IPS-18c (cell line): Measurements from ENCODE around the gene ZFYVE27.

ENCODE experiments used
- H3K4me3 ChIP-seq: 2 replicates; pipeline ENCODE4 v1.7.0; 2013; ENCODE audit warnings: low read depth, mild to moderate bottlenecking, low read length, moderate library complexity; ENCODE audit not compliant: insufficient read depth
- H3K9me3 ChIP-seq: one replicate; pipeline ENCODE4 v1.6.1; 2013; ENCODE audit warnings: mild to moderate bottlenecking, low read length, moderate library complexity; ENCODE audit not compliant: control insufficient read depth, insufficient read depth

ZFYVE27 gene

DNA sequence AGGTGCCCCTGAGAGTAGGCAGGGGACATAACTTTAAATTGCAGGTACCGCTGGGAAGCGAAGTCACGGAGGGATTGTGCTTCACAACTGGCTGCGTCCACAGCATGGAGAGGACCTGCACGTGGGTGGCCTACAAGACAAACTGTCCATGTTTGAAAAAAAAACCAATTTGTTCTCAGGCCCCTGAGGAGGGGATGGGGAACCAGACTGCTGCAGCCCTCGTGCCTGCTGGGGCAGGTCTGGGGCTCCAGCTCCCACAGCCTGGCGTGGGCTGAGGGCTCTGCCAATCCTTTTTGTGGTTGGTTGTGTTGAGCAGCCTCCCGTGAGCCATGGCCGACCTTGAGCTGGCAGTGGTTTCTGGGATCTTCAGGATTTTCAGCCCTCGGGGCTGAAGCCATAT, 25.1 kb downstream of the ZFYVE27 start:
- Histone ChIP-seq H3K4me3 (no peak overlapping the region), H3K9me3 (no peaks in the 10 kb centered on the region)

DNA sequence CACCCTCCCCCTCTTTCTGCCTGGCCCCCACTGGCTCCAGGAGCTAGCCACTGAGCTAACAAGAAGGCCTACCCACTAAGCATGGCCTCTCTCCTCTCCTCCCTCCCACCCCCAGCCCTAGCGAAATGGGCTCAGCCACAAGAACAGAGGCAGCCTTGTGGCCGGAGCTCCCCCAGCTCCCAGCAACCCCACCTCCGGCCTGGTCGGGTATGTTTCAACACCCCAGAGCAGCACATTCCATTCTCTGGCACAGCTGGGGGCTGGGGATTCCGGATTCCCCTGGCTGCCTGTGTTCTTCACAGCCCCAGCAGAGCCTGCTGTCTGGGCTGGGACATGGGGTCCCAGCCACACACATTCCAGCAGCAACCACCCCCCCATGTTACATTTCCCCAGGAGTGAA, 25.9 kb downstream of the ZFYVE27 start:
- Histone ChIP-seq H3K9me3 (no peaks in the 10 kb centered on the region), H3K4me3 (no peak overlapping the region)

DNA sequence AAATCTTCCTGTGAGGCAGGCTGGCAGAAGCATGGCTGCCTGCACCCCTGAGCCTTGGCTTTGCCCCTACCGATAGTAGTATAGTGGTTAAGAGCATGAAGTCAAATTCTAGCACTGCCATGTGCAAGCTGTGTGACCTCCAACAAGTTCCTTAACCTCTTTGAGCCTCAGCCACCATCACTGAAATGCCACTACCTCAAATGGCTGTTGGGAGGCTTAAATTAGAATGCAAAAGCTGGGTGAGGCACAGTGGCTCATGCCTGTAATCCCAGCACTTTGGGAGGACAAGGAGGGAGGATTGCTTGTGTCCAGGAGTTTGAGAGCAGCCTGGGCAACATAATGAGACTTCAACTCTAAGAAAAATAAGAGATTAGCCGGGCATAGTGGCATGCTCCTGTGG, 26.5 kb downstream of the ZFYVE27 start:
- Histone ChIP-seq H3K4me3 (no peak overlapping the region), H3K9me3 (no peaks in the 10 kb centered on the region)

DNA sequence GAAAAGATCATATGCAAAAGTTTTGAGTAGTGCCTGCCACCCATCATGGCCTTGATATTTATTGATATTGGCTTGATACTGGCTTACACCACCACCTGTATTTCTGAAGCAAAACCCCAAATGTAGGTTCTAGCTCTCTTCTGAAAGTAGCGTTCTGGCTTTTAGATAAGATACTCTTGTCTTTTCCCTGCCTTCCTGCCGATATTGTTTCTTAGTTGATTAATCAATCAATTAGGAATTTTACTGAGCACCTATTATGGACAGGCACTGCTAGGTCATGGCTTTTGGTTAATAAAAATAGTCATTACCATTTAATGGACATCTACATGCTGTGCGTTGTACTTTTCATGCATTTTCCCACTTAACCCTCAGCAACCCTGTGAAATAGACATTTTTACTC, 27.0 kb downstream of the ZFYVE27 start:
- Histone ChIP-seq H3K9me3 (no peaks in the 10 kb centered on the region), H3K4me3 (no peak overlapping the region)

DNA sequence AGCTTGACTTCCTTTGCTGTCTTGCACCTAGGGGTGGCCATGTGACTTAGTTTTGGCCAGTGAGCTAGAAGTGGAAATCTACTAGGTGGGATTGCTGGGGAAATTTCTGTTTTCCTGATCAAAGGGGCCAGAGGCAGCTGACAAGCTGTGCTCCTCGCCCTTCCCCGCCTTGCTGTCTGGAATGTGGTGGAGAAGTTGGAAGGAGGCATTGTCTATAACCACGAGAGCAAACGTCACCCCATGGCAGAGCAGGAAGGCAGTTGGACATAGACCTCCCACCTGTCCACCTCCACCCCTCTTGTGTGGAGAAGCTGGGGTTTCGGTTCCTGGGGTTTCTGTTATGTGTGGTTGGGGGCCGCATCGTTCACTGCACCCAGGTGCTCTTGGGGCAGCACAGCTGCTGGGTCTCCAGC, 27.6 kb downstream of the ZFYVE27 start:
- Histone ChIP-seq H3K4me3 (no peak overlapping the region), H3K9me3 (no peaks in the 10 kb centered on the region)

DNA sequence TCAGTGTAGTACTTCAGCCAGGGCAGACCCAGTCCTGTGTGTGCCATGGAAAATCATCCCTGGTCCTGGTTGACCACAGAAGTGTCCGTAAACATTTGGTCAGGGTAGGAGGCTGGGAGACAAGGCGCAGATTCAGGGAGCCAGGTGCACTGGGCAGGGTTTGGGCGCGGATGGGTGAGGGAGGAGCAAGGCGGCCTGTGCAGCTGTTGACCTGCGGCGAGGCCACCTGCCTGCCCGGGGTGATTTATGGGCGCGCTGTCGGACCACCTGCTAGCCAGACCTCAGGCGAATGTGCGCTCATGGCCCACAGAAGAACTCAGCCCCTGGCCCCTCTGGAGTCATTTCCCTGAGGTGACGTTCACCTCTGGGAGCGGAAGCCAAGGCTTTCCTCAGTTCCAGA, 28.3 kb downstream of the ZFYVE27 start:
- H3K9me3 ChIP-seq, result no peaks in the 10 kb centered on the region

DNA sequence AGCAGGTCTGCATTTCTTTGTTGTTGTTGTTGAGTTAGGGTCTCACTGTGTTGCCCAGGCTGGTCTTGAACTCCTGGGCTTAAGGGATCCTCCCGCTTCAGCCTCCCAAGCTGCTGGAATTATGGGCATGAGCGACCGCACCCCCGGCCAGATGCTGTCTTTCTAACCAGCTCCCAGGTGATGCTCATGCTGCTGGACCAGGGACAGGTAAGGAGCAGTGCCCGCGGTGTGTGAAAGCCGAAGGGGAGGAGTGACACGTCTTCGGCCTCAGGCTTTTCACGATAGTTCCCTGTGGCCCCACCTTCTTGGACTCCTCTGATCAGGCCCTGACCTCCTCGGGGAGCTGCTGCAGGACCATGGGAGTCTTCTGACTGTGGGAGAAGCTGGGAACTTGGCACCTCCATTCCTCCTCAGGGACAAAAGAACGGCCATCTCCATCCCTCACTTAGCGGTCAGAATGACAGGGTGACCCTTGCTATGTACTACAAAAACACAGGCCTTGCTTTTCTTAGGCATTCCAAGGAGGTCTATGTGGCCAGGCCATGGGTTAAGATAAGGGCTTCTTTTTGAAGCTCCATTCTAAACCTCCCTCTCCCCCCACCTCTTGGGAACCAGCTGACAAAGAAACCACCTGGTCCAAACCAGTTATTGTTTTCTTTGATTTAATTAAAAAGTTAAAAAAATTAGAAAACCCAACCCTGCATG, 29.3 kb downstream of the ZFYVE27 start:
- H3K4me3 ChIP-seq, result no peak overlapping the region
- H3K9me3 ChIP-seq, result peaks cover 1% of the 10 kb centered on the region

More for the DNA sequence above, 28.3 kb downstream of the ZFYVE27 start:
- no peak overlapping the region for H3K4me3 ChIP-seq

DNA sequence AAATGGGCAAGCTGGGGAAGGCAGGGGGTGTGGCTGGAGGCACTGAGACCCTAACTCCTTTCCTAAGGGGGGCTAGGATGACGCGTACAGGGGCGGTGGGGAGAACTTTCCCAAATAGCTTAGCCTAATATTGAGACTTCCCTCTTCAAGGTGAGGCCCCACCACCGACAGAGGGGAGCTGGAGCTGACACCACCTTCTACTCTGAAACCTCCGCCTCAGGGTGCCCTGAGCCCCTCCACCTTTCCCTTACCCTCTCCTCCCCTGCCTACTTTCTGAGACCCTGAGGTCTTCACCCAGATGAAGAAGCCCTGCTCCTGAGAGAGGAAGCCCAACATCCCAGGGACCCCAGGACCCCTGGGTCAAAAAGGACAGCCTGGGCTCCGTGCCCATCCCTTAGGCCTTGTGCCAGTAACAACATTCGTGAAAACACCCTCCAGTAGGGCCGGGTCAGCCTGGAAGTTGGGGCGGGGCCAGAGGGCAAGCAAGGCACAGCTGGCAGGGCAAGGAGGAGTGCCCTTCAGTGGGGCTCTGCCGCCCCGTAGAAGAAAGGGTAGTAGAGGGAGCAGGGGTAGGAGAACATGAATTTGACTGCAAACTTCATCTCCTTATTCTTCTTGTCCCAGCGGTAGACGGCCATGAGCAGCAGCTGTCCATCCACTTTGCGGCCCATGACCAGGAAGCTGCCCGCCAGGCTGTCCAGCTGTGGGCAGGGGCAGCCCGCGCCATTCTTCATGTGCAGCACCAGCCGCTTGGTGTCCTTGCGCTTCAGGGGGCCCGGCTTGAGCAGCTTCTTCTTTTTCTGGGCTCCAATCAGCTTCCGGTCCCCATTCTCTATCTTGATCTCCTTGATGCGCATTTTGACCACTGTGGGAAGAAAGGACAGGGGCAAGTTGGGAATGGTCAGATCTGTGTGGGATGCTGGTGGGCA, 30.3 kb downstream of the ZFYVE27 start:
- Histone ChIP-seq H3K9me3 (peaks cover 3% of the 10 kb centered on the region), H3K4me3 (no peak overlapping the region)

DNA sequence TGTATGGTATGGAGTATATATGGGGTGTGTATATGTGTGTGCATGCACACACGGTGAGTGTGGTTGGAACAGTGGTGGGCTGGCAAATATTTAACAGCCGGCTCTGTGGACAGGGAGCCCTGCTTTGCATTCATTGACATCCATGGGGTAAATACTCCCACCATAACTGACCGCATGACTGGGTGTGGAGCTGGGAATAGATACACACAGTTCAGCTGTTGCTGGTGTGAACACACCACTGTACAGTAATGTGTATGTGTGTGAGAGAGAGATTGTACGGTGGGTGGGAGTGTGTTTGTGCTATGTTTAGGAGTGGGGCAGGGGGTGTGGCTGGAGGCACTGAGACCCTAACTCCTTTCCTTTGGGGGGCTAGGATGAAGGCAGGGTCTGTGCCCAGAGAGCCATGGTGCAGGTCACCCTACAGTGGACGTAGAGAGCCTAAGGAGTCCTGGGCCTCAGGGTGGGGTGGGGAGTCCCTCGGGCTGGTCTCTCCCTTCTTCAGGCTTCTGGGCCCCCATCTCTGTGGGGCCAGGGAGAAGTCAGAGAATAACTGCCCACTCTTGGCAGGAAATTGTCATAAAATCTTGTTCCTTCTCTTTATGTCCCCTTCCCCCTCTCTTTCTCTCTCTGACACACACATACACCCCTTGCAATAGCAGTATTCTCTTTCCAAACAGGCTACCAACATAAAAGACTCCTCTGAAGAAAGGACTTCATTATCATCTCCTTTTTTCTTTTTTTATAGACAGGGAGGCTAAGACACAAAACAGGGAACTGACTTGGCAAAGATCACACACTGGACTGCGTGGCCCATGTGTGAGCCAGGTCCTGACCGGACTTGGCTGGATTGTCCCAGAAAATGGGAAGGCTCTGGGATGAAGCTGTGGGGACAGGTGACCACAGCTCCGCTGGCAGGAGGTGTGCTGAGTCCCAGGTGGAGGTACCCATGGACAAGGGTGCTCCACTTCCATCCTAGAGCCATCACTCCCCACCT, 31.7 kb downstream of the ZFYVE27 start:
- H3K9me3 ChIP-seq, result peaks cover 3% of the 10 kb centered on the region
- H3K4me3 ChIP-seq, result no peak overlapping the region

DNA sequence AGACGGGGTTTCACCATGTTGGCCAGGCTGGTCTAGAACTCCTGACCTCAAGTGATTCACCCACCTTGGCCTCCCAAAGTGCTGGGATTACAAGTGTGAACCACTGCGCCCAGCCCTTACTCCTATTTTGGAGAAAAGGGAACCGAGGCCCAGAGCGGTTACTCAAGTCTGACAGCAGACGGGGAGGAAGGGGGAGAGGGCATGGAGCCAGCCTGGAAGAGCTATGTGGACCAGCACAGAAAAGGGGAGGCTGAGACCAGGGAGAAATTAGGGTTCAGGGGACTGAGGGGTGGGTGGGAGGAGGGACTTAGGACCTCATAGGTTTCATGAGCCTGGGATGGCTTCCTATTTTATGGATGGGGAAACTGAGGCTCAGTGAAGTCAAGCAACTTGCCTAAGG, 33.3 kb downstream of the ZFYVE27 start:
- H3K9me3 ChIP-seq, result peaks cover 3% of the 10 kb centered on the region
- no peak overlapping the region; the same call in 1 of the 2 replicates for H3K4me3 ChIP-seq

DNA sequence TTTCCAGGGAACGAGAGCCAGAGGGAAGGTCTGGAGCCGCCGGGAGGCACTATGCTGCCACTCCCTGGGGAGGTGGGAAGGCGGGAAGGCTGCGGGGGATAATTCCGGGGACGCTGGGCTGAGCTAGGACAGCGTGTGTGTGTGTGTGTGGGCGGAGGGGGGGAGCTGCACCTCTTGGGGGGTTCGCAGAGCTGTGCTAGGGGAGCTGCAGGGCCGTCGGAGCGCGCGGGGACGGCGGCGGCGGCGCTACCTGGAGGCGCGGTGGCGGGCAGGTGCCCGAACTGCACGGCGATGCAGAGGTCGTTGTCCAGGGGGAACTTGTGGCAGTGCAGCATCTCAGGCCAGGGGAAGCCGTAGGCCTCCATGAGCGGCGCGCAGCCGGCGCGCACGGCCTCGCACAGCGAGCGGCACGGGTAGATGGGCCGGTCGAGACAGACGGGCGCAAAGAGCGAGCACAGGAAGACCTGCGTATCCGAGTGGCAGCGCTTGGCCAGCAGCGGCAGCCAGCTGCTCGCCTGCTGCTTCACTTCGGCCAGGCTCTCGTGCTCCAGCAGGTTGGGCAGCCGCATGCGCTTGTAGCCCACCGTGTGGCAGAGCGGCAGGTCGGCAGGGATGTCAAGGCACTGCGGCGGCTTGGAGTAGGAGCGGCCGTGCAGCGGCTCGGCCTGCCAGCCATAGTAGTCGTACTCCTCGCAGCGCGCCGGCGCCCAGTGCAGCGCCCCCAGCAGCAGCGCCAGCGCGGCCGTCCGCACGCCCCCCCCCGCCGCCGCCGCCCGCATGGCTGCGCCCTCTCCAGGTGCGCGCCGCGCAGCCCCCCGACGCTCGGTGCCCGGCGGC, 34.3 kb downstream of the ZFYVE27 start:
- Histone ChIP-seq H3K4me3 (peak overlapping the region; percentile 62), H3K9me3 (peaks cover 3% of the 10 kb centered on the region)

DNA sequence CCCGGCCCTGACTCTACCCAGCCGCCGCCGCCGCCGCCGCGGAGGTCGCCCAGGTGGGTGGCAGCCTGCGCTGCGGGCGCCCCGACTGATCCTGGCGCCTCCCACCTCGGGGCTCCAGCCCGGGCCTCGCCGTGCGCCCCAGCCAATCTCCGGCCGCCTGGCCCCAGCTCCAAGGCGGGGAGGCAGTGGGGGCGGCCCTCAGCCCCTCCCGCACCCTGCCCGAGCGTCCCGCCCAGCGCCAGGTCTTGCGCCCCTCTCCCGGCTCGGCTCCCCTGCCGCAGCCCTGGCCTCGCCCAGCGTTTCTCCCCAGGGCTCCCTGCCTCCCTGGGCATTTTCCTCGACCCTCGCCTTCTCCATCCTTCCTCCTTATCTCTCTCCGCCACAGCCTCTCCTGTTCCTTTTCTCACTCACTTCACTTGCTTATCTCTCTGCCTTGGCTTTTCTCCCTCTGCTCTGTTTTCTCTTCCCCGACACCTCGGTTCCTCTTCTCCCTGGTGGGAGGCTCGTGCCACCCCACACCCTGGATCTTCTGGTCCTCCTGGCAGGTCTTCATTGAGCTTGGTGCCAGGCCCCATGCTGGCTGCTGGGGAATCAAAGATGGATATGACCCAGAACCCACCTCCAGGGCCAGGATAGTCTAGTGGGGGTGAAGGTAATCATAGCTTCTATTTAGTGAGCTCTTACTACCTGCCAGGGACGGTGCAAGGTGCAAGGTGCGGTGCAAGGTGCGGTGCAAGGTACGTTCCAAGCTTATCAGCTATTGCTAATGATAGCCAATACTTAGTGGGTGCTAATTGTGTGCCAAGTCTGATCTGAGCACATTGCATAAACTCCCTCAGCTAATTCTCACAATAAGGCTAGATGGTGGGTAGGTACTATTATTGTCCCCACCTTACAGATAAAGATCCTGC, 35.2 kb downstream of the ZFYVE27 start, which contains the start of gene SFRP5:
Gene SFRP5 (minus strand): TSS at position 87 of the 911 bp plus-strand sequence. CDS start 166 bp downstream, outside the sequence.
- H3K4me3 ChIP-seq, result peak within 1 kb of the TSS; percentile 62
- peaks cover 3% of the 10 kb centered on the region for H3K9me3 ChIP-seq

DNA sequence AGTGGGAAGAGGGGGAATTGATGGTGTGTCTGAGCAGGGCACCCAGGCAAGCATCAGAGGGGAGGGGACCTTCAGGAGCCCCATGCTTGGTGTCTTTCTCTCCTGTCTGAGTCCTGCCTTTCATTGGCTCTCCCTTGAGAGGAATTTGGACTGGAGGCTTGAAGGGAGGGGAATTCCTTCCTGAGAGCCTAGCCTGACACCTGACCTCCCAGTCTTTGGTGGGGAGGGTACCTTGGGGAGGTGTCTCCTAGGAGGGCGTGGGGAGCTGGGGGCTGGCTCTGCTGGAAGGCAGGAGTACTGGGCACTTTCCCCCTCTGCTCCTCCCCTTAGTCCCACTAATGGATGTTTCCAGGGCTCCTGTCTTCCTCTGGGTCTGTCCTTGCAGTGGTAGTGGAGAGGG, 36.2 kb downstream of the ZFYVE27 start:
- H3K4me3 ChIP-seq, result no peak overlapping the region
- peaks cover 3% of the 10 kb centered on the region for H3K9me3 ChIP-seq

DNA sequence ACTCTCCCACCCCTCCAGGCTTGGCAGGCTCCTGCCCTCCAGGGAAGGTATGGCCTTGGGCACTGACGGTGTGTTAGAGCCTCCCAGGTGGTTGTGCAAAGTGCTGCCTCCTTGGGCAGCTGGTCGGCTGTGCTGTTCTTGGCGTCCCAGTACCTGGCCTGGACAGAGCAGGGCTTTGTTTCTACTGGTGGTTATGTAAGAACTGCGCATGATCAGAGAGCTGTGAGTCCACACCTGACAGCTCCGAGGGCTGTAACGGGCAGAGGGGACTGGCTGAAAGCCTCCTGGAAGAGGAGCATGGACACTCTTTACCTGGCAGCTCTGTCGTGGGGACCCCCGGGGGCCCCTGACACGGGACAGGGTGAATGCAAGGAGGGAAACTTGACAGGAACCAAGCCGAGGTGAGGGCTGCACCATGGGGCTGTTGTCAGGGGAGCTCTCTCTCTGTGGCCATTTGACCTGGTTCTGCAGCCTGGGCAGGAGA, 37.9 kb downstream of the ZFYVE27 start:
- Histone ChIP-seq H3K9me3 (peaks cover 3% of the 10 kb centered on the region), H3K4me3 (no peak overlapping the region)

DNA sequence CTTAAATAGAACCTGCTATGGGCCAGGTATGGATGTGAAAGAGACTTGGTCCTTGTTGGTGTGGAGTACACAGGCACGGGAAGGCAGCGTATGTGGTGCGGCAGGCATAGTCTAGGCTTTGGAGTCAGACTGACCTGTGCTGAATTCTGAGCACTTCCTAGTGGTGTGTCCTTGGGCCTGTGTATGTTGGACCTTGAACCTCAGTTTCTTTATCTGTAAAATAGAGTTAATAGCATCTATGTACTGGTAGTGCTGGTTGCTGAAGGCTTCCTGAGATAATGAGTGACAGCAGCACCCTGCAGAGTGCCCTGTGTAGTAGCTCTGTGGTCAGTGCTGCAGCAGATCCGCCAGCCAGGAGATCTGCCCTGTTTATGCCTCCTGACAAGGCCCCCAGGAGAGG, 40.2 kb downstream of the ZFYVE27 start:
- Histone ChIP-seq H3K4me3 (no peak overlapping the region), H3K9me3 (no peaks in the 10 kb centered on the region)
